ENCODE data around the gene ANTKMT.
A peak's percentile ranks its signal among the peaks of the same experiment; 100 is the strongest.

The ANTKMT gene

GRCh38 chr16:732936-733335 lies 12.0 kb downstream of the ANTKMT start:
- no peak overlapping the region for H3K4me3 ChIP-seq (replicated peaks; ENCODE audit: insufficient read depth, low read length)
- no peaks in the 10 kb centered on the region for H3K27me3 ChIP-seq (ENCODE audit: insufficient read depth, poor library complexity, severe bottlenecking)
- TF ChIP-seq CTCF (IDR thresholded peaks at IDR 0.05; ENCODE audit: insufficient read depth, low read length) = no peak
- no peak for TF ChIP-seq POLR2AphosphoS5 (IDR thresholded peaks at IDR 0.05; ENCODE audit: low read depth)
- no peak for TF ChIP-seq SPI1 (IDR thresholded peaks at IDR 0.05; ENCODE audit: borderline replicate concordance, low read depth)
- TF ChIP-seq GABPA (IDR thresholded peaks at IDR 0.05; ENCODE audit: low read depth) = no peak
- TF ChIP-seq REST (IDR thresholded peaks at IDR 0.05; ENCODE audit: insufficient replicate concordance, low read depth) = no peak
- no peak overlapping the region for H3K27ac ChIP-seq (replicated peaks)
- no peak for DNase-seq (ENCODE audit: low read depth in 1 of 2, low spot score in 1 of 2)

GRCh38 chr16:733382-734207 lies 12.6 kb downstream of the ANTKMT start:
- DNase-seq (ENCODE audit: low read depth in 1 of 2, low spot score in 1 of 2) = no peak
- no peak overlapping the region for H3K27ac ChIP-seq (replicated peaks)
- TF ChIP-seq CTCF (IDR thresholded peaks at IDR 0.05; ENCODE audit: insufficient read depth, low read length) (peak; percentile 20), REST (IDR thresholded peaks at IDR 0.05; ENCODE audit: insufficient replicate concordance, low read depth) (no peak), SPI1 (IDR thresholded peaks at IDR 0.05; ENCODE audit: borderline replicate concordance, low read depth) (no peak)
- no peaks in the 10 kb centered on the region for H3K27me3 ChIP-seq (ENCODE audit: insufficient read depth, poor library complexity, severe bottlenecking)
- H3K4me3 ChIP-seq (replicated peaks; ENCODE audit: insufficient read depth, low read length) = no peak overlapping the region

- H3K27ac ChIP-seq (replicated peaks) = no peak overlapping the region
- no peaks in the 10 kb centered on the region for H3K27me3 ChIP-seq (ENCODE audit: insufficient read depth, poor library complexity, severe bottlenecking)
- no peak for TF ChIP-seq CTCF (IDR thresholded peaks at IDR 0.05; ENCODE audit: insufficient read depth, low read length)
- TF ChIP-seq REST (IDR thresholded peaks at IDR 0.05; ENCODE audit: insufficient replicate concordance, low read depth) = no peak
- TF ChIP-seq POLR2AphosphoS5 (IDR thresholded peaks at IDR 0.05; ENCODE audit: low read depth) = no peak
- H3K4me3 ChIP-seq (replicated peaks; ENCODE audit: insufficient read depth, low read length) = no peak overlapping the region
- no peak for DNase-seq (ENCODE audit: low read depth in 1 of 2, low spot score in 1 of 2)
Observed at GRCh38 chr16:734208-734980, 13.4 kb downstream of the ANTKMT start.

Measured in HL-60 (cell line).